GM18861 (cell line): ENCODE results near the gene NAT8L.
"Not testable (repeated sequence)": the region's sequence is repeated elsewhere in the genome, so short reads cannot be mapped to it uniquely, and the experiment has no call there.

Experiments used
- ATAC-seq: cut with Tn5 transposase; IDR thresholded peaks from one replicate; pipeline ENCODE4 v1.9.1; 2021; ENCODE audit not compliant: unreplicated experiment

NAT8L gene, protein sequence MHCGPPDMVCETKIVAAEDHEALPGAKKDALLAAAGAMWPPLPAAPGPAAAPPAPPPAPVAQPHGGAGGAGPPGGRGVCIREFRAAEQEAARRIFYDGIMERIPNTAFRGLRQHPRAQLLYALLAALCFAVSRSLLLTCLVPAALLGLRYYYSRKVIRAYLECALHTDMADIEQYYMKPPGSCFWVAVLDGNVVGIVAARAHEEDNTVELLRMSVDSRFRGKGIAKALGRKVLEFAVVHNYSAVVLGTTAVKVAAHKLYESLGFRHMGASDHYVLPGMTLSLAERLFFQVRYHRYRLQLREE

DNA sequence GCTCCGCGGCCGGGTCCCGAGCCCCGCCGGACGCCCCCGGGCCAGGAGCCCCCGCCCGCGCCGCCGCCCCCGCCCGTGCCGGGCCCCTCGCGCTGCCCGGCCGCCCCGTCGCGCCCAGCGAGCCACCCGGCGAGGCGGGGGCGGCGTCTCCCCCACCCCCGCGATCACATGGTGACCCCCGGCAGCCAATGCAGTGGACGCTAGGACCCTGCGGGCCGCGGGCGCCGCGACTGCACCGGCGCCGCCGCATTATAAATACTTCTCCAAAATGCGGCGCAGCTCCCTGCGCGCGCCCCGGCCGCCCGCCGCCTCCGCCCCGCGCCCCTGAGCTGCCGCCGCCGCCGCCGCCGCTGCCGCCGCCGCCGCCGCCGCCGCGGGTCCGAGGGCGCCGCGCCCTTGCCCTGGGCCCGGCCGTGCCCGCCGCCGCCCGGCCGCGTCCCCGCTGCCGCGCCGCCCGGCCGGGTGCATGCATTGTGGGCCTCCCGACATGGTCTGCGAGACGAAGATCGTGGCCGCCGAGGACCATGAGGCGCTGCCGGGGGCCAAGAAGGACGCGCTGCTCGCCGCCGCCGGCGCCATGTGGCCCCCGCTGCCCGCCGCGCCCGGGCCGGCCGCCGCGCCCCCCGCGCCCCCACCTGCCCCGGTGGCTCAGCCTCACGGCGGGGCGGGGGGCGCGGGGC lies at the start of gene NAT8L:
Gene NAT8L (plus strand): TSS at position 282 of the 680 bp plus-strand sequence. CDS start 185 bp downstream, at position 467.
- ATAC-seq, result no peak

DNA sequence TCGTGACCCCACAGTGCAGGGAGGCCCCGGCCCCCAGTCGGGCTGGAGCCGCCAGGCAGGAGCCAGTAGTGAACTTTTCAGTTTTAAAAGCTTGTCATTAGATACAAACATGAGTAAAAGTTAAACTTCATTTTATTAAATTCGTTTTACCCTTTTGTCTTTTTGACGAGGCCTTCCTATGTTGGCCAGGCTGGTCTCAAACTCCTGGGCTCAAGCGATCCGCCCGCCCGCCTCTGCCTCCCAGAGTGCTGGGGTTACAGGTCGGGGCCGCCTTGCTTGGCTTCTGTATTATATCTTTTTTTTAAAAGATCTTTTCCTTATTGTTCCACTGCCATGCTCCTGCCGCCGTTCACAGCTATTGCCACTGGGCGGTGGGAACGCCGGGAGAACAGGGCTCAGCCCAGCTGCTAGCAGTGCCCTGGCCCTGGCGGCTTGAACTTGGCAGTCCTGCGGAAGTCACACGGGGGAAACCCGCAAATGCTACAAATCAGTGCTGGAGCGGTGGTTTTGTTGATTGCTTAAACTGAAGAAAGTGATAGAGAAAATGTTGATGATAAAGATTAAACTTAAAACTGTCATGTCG lies 49.4 kb upstream of the NAT8L start:
- no peak for ATAC-seq

DNA sequence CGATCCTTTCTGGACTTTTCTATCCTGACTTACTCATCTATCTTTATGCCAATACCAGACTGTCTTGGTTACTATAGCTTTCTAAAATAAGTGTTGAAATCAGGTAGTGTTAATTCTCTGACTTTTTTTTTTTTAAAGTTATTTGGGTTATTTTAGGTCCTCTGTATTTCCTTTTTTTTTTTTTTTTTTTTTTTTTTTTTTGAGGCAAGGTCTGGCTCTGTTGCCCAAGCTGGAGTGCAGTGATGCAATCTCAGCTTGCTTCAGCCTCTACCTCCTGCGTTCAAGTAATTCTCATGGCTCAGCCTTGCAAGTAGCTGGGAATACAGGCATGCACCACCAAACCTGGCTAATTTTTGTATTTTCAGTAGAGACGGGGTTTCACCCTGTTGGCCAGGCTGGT lies 47.5 kb upstream of the NAT8L start:
- no peak for ATAC-seq

DNA sequence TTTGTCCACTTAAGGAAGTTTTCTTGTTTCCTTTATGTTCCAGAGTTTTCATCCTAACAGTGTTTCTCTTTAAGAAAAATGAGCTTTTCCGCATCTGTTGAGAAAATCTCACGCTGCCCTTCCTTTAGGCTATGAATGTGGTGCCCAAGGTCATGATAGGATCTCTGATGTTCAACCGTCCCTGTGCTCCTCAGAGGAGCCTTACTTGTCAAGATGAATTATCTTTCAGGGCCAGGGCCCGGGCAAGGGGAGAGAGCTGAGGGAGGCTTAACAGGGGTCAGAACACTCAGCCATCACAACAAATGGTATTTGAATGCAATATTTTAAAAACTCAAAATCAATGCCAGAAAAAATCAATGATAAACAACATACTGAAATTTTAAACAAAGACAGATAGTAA lies 44.1 kb upstream of the NAT8L start:
- ATAC-seq, result no peak

DNA sequence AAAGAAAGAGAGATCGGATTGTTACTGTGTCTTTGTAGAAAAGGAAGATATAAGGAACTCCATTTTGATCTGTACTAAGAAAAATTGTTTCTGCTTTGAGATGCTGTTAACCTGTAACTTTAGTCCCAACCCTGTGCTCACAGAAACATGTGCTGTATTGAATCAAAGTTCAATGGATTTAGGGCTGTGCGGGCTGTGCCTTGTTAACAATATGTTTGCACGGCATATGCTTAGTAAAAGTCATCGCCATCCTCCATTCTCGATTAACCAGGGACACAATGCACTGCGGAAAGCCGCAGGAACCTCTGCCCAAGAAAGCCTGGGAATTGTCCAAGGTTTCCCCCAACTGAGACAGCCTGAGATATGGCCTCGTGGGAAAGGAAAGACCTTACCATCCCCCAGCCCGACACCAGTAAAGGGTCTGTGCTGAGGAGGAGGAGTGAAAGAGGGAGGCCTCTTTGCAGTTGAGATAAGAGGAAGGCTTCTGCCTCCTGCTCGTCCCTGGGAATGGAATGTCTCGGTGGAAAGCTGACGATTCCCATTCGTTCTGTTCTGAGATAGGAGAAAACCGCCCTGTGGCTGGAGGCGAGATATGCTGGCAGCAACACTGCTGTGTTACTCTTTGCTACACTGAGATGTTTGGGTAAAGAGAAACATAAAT lies 37.6 kb upstream of the NAT8L start:
- not testable (repeated sequence) for ATAC-seq

DNA sequence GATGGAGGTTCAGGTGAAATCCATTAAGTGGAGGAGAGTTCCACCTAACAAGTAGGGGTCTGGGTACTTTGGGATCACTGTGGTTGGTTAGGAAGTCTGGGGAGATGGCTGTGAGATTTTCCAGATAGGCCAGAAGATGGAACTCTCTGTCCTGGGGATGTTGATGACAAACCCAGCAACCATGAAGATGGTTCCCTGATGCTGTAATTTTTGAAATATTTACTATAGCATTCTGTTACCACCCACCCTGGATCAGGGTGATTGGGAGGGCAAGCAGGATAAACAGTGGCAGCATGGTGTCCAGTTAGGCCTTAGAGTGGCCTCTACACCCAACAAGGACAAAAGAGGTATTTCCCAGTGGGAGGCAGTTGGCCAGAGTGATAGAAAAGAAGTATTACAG lies 34.4 kb upstream of the NAT8L start:
- no peak for ATAC-seq

DNA sequence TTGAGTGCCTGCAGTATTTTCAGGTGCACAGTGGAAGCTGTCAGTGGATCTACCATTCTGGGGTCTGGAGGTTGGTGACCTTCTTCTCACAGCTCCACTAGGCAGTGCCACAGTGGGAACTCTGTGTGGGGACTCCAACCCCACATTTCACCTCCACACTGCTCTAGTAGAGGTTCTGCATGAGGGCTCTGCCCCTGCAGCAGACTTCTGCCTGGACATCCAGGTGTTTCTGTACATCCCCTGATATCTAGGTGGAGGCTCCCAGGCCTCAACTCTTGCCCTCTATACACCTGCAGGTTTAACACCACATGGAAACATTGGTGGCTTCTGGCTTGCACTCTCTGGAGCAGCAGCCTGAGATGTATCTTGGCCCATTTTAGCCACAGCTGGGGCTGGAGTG lies 33.3 kb upstream of the NAT8L start:
- ATAC-seq, result no peak

DNA sequence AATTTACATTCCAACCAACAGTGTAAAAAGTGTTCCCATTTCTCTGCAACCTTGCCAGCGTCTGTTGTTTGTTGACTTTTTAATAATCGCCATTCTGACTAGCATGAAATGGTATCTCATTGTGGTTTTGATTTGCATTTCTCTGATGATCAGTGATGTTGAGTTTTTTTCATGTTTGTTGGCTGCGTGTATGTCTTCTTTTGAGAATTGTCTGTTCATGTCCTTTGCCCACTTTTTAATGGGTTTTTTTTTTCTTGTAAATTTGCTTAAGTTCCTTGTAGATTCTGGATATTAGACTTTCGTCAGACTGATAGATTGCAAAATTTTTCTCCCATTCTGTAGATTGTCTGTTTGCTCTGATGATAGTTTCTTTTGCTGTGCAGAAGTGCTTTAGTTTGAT lies 32.0 kb upstream of the NAT8L start:
- not testable (repeated sequence) for ATAC-seq

DNA sequence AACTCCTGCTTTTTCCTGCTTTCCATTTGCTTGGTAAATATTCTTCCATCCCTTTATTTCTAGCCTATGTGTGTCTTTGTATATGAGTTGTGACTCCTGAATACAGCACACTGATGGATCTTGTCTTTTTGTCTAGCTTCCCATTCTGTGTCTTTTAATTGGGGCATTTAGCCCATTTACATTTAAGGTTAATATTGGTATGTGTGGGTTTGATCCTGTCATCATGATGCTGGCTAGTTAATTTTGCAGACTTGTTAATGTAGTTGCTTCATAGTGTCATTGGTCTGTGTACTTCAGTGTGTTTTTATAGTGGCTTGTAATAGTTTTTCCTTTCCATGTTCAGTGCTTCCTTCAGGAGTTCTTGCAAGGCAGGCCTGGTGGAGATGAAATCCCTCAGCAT lies 28.0 kb upstream of the NAT8L start:
- ATAC-seq, result not testable (repeated sequence)

DNA sequence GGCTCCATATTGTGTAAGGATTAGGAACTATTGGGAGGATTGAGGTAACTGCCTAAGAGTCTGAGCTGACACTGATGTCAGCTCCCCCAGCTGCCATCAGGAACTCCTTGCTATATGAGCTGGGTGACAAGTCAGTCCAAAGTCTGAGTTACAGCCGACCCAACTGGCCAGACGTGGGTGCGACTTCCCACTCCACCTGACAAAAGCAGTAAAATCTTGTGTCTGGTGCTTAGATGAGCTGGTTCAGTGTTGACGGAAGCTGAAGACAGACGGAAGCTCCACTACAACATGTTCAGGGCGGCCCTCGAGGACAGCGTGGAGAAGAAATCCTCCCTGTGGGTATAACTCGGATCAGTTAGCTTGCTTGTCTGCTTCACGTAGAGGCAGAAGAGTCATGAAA lies 22.8 kb upstream of the NAT8L start:
- ATAC-seq, result no peak

DNA sequence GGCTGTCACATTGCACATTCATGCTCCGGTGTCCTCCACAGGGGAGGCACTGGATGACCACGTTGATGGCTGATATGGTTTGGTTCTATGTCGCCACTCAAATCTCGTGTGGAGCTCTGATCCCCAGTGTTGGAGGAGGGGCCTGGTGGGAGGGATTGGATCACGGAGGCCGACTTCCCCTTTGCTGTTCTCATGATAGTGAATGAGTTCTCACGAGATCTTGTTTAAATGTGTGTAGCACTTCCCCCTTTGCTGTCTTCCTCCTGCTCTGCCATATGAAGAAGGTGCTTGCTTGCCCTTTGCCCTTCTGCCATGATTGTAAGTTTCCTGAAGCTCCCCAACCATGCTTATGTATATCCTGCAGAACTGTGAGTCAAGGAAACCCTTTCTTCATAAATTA lies 22.3 kb upstream of the NAT8L start:
- no peak for ATAC-seq

DNA sequence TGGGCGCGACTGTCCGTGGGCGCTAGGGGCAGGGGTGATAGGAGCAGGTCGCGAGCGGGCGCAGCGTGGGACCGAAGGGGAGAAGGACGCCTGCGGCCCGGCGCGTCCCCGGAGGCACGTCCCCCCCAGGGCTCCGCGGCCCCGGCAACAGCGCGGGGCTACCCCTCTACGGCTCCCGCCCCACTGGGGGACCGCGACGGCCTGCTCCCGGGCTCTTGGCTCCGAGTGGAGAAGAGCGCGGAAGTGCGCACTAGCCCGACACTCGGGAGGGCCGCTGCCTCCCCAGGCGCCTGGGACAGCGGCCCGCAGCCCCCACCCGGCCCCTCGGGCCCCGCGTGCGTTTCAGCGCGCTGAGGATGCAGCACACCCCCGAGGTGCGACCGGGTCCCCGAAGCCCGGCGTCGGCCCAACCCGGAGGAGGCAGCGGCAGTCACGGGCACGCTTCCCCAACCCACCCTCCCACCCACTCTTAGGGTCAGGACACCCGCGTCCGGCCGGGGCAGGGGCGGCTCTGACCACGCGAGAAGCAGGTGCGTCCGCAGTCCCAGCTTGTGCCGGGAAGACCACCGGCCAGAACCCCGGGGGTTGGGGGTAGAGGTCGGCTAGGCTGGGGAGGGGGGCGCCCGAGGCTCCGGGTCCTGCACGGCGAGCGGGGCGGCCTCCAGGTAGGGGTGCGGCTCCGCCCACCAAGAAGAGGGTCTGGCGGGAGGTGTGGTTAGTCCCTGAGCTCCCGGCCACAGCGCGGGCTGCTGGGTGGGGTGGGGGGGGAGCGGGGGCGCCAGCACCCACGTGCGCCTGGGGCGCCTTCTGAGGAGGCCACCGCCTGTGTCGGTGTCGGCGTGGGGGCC lies 18.5 kb upstream of the NAT8L start:
- no peak for ATAC-seq

DNA sequence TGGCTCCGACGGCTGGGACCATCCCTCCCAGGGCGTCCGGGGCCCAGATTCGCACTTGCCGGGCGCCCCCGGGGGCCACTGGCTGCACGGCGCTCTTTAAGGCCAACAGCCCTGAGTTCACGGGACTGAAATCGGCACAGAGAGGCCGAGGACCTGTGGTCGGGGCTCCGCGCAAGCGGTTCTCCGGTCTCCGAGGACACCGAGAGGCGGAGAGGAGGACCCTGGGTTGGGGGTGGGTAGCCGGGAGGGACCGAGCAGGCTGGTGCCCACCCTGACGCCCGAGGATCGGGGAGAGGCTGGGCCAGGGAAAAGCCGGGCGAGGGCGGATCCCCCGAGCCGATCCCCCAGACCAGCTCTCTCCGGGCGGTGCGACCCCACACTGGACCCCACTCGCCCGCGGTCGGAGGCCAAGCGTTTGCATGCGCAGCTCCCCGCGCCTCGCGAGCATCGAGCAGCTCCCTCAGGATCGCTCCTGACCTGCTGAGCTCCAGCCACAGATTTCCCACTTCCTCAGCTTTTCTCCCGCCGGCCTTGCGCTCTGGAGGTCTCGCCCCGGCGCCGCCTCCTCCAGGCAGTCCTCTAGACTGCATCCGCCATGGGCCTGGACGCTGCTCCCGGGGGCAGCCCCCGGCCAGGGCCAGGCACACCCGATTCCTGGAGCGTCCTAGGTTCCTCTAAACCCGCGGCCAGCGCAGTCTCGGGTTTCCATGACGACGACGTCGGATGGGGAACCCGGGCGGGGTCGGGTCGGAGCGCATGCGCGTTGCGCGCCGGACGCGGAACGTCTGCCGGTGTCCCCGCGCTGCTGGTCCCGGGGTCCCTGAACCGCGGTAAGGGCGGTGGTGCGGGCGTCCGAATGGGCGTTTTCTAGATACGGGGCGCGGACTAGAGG lies 17.6 kb upstream of the NAT8L start:
- no peak for ATAC-seq

DNA sequence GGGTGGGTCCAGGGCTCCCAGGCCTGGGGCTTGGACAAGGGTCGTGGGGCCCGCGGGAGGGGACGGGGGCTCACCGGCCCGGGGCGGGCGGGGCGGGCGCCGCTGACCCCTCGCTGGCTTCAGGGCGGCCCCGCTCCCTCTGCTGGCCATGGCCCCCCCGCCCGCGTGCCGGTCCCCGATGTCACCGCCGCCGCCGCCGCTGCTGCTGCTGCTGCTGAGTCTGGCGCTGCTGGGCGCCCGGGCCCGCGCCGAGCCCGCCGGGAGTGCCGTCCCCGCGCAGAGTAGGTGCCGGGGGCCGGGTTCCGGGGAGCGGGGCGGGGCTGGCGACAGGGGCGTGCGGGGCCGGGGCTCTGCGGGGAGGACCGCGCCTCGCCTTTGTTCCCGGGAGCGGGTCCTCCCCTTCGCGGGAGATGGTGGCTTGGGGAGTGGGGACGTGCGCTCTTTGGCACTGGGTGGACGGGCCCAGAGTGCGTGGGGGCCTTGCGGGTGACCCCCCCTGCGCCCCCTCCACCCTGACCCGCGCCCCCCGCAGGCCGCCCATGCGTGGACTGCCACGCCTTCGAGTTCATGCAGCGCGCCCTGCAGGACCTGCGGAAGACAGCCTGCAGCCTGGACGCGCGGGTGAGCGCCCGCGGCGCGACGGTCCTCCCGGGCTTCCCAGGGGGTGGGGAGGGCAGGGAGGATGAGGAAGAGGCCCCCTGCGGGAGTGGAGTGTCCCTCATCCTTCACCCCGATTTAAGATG lies 16.8 kb upstream of the NAT8L start:
- no peak for ATAC-seq

DNA sequence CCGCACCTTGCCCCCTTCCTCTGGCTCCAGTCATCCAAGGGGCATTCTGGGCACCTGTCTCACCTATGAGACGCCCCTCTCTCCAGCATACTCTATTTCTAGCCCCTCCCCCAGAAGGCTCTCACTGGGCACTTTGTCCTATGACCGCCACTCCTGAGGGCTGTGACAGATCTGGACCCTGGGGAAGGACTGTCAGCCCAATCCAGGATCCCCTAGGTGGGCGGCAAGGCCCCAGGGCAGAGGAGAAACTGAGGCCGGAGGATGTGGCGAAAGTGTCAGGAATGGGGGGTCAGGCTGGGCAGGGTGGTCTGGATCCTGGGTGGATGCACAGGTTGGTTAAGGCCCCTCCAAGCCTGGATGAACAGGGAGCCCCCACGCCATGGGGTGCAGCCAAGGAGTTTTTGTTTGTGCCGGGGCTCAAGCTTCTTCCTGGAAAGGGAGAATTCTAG lies 16.2 kb upstream of the NAT8L start:
- ATAC-seq, result no peak

DNA sequence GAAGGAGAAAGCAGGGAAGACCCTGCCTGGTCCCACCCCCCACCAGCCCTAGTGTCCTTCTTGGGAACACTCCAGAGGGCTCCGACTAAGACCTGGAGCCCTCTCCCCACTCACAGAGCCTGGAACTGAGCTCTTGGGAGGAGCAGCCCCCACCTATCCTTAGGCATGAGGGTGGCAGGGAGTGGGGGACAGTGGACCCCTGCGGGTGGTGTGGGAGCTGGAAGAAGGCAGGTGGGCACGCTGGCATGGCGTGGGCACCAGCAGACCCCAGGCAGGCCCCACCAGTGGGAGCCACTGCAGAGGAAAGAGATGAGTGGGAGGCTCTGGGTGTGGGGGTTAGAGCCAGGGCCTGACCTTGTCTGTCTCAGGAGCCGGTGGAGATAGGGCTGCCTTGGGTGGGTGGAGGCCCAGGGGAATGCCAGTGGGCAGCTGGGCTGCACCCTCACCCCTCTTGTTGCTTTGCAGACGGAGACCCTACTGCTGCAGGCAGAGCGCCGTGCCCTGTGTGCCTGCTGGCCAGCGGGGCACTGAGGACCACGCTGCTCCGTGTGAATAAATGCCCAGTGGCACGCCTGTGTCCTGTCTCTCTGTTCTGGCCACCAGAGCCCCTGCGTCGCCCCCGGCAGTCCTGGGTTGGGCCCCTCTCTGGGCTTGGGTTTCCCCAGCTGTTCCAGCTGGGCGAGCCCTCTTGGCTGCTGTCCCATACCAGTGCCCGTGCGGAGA lies 15.6 kb upstream of the NAT8L start:
- no peak for ATAC-seq

DNA sequence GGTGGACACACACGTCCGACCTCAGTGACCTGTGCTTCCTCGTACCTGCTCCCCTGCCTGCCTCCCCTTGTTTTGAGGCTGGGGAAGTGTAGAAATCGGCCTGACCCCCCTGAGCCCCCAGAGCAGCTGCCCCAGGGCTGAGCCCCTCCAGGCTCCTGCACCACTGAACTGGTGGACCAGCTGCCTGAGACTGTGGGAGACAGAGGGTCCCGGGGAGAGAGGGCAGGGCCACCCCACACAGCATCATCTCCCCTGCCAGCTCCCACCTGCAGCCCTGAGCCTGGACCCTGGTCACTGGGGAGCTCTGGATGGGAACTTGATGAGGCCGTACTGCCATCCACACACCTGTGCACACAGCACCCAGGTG lies 15.0 kb upstream of the NAT8L start:
- ATAC-seq, result no peak
